ENCODE results near the gene MLXIPL. TPM values are rescaled to one million over a fixed set of nuclear protein-coding genes. Genes with fewer than 3 reads are reported as not detected.

The MLXIPL gene
- total and polyA plus RNA-seq, 2 donors (not counting 3 experiments of a cell fraction or from before 2014, with no cell fraction given), result not detected

DNA sequence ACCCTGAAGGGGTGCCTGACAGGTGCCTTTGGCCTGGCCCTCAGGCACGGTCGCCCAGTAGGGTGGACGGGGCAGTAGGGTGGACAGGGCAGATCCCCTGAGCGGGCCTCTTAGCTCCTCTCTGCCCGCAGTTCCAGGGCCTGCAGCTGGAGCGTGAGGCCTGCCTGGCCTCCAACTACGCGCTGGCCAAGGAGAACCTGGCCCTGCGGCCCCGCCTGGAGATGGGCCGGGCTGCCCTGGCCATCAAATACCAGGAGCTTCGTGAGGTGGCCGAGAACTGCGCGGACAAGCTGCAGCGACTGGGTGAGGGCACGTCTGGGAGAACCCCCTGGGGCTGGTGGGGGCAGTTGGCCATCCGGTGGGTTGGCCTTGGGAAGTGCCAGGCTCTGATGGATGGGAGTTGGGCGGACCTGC, 45.0 kb upstream of the MLXIPL start:
- no peaks in the 10 kb centered on the region for H3K9me1 ChIP-seq (replicated peaks; ENCODE audit: control insufficient read depth, extremely low read depth, insufficient read depth, low read length)
- ChIA-PET POLR2A (no interaction called here), CTCF (interaction anchor here (3.1 to 4.8 kb wide), 3 partner anchors 39 to 63 kb away, joined by 12 to 57 read pairs (median 22); no protein-coding TSS in a partner anchor)
- no peaks in the 10 kb centered on the region for H3K36me3 ChIP-seq (ENCODE audit: control insufficient read depth in 2 of 2, extremely low read depth in 1 of 2, insufficient read depth in 2 of 2, low read length in 2 of 2)
- H4K20me1 ChIP-seq (replicated peaks; ENCODE audit: control insufficient read depth, extremely low read depth, insufficient read depth, low read length), result no peaks in the 10 kb centered on the region
- intact Hi-C loops (cut with micrococcal nuclease), result loop anchor here (5.0 kb wide), 1 partner anchor 42 kb away; no protein-coding TSS in a partner anchor
- H3K9me3 ChIP-seq (replicated peaks; ENCODE audit: control insufficient read depth, insufficient read depth, low read length), result no peaks in the 10 kb centered on the region
- no peak overlapping the region for H3K9ac ChIP-seq (replicated peaks; ENCODE audit: extremely low read depth, insufficient read depth, low read length)
- H3K4me3 ChIP-seq (replicated peaks in 1 of 3; ENCODE audit: insufficient read depth in 1 of 3, low read depth in 1 of 3, low read length in 3 of 3), result no peak overlapping the region
- no peaks in the 10 kb centered on the region for H3K79me2 ChIP-seq (ENCODE audit: control insufficient read depth, insufficient read depth, low read length)
- H3K27me3 ChIP-seq (ENCODE audit: control insufficient read depth in 2 of 2, insufficient read depth in 2 of 2, low read length in 2 of 2), result peaks cover 0 to 2% of the 10 kb centered on the region in 2 experiments
- no peak overlapping the region for H3K27ac ChIP-seq (ENCODE audit: insufficient read depth, low read depth, low read length)
- no peak for DNase-seq (ENCODE audit: low read depth, low spot score)
- peaks cover 3% of the 10 kb centered on the region for H3K4me1 ChIP-seq (ENCODE audit: control insufficient read depth, extremely low read depth, insufficient read depth, low read length)
- no peak overlapping the region for H3K4me2 ChIP-seq (ENCODE audit: insufficient read depth, low read length)
- FAIRE-seq, result no peak
- TF ChIP-seq POLR2A (IDR thresholded peaks at IDR 0.05; ENCODE audit: low read depth, low read length), result no peak
- no peak for TF ChIP-seq EZH2 (IDR thresholded peaks at IDR 0.05; ENCODE audit: borderline replicate concordance, low read depth, low read length, severe bottlenecking)
- TF ChIP-seq, protein P1, sequence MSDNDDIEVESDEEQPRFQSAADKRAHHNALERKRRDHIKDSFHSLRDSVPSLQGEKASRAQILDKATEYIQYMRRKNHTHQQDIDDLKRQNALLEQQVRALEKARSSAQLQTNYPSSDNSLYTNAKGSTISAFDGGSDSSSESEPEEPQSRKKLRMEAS (IDR thresholded peaks at IDR 0.05; ENCODE audit: insufficient read depth, insufficient read length), result no peak
- no peak for TF ChIP-seq POLR2AphosphoS5 (IDR thresholded peaks at IDR 0.05; ENCODE audit: insufficient read depth, low read depth, low read length)
- TF ChIP-seq, protein P2, sequence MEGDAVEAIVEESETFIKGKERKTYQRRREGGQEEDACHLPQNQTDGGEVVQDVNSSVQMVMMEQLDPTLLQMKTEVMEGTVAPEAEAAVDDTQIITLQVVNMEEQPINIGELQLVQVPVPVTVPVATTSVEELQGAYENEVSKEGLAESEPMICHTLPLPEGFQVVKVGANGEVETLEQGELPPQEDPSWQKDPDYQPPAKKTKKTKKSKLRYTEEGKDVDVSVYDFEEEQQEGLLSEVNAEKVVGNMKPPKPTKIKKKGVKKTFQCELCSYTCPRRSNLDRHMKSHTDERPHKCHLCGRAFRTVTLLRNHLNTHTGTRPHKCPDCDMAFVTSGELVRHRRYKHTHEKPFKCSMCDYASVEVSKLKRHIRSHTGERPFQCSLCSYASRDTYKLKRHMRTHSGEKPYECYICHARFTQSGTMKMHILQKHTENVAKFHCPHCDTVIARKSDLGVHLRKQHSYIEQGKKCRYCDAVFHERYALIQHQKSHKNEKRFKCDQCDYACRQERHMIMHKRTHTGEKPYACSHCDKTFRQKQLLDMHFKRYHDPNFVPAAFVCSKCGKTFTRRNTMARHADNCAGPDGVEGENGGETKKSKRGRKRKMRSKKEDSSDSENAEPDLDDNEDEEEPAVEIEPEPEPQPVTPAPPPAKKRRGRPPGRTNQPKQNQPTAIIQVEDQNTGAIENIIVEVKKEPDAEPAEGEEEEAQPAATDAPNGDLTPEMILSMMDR (IDR thresholded peaks at IDR 0.05; ENCODE audit: extremely low read depth in 1 of 2, insufficient read depth in 1 of 2, low read depth in 1 of 2, low read length in 2 of 2), result no peak
- no peak for TF ChIP-seq MYC (IDR thresholded peaks at IDR 0.05; ENCODE audit: low read depth, low read length)
- TF ChIP-seq JUN (IDR thresholded peaks at IDR 0.05; ENCODE audit: borderline replicate concordance, insufficient read depth, insufficient read length, low read depth), result no peak
- TF ChIP-seq FOS (IDR thresholded peaks at IDR 0.05; ENCODE audit: borderline replicate concordance, insufficient read depth, low read length), result no peak
- TF ChIP-seq GATA2 (IDR thresholded peaks at IDR 0.05; ENCODE audit: insufficient read depth, insufficient read length, low read depth, low read length), result no peak
- no TSS peak for BruUV-seq (replicated peaks)
- H2AFZ ChIP-seq (ENCODE audit: low read depth, low read length), result no peak overlapping the region
- dilution Hi-C loops (cut with MboI; ENCODE audit: extremely low pct_ligation_motif_present, low sequenced_read_pairs), result no loop called here

Data from endothelial cell of umbilical vein (primary cell).